ENCODE measurements around the gene CREBBP. TPM values are rescaled to one million over a fixed set of nuclear protein-coding genes. Genes with fewer than 3 reads are reported as not detected.

Gene CREBBP
- total RNA-seq, 1 donor from 2014 or later, result 84.7 TPM

DNA sequence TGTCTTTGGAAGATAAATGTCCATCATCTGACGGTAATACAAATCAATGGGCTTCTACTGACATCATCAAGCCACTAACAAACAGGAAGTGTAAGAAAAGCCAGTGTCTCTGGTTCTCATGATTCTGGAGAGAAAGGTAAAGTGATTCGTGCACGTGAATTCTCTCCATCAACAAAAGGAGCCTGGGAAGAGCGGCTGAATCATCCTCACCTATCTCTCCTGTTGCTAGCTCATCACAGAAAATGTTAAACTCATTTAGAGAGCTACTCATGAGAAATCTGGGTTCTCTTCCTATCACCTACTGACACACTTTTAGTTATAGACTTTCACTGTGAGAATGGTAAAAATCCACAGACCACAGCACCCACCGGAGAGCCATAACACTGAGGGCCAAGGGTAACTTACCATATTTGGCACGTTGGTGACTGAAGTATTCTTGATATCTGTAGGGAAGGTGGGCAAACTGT is 70.3 kb downstream of the CREBBP start:
- peaks cover 10% of the 10 kb centered on the region for H3K36me3 Mint-ChIP-seq (ENCODE audit: low read depth)
- no peak overlapping the region for H3K27ac Mint-ChIP-seq (ENCODE audit: unreplicated experiment)
- DNase-seq (ENCODE audit: low read depth, low spot score), result no peak
- H3K4me3 Mint-ChIP-seq, result no peak overlapping the region
- H3K9me3 Mint-ChIP-seq, result no peaks in the 10 kb centered on the region
- no peaks in the 10 kb centered on the region for H3K27me3 Mint-ChIP-seq (ENCODE audit: low read depth)
- TF ChIP-seq CTCF (conservative IDR thresholded peaks at IDR 0.05), result no peak
- peaks cover 23% of the 10 kb centered on the region for H3K4me1 Mint-ChIP-seq

DNA sequence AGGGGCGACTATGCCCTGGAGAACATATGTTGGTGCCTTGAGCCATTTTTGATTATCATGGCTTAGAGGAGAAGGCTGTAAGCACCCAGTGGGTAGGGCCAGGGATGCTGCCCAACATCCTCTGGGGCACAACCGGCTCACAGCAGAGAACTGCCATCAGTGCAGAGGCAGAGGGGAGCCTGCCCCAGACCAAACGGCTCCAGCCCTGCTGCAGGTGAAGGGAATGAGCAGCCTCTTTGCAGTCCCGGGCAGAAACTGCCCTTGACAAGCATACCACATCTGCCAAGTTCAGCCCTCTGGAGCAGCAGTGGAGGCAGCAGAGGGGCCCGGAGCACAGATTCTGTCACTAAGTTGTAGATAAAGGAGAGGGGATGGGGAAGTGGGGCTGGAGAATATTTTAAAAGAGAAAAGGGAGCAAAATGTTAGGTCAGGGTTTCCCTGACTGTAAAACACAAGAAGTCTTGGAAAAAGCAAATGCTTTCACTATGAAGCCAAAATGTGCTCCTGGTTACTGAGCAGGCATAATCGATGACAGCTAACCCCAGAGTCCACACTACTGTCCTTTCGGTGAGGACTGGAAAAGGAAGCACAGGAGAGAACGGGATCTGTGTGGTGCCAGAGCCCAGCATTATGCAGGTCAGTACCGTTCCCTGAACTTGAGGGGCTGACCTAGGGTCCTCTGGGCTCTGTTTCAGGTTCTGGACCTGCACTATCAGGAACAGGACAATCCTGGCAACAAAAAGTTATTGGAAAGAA is 72.0 kb downstream of the CREBBP start:
- Mint-ChIP-seq H3K4me1 (peaks cover 23% of the 10 kb centered on the region), H3K27ac (ENCODE audit: unreplicated experiment) (no peak overlapping the region), H3K9me3 (no peaks in the 10 kb centered on the region), H3K27me3 (ENCODE audit: low read depth) (no peaks in the 10 kb centered on the region), H3K36me3 (ENCODE audit: low read depth) (peaks cover 10% of the 10 kb centered on the region), H3K4me3 (no peak overlapping the region)
- DNase-seq (ENCODE audit: low read depth, low spot score), result no peak
- no peak for TF ChIP-seq CTCF (conservative IDR thresholded peaks at IDR 0.05)

GRCh38 chr16:3807425-3808123 is 72.9 kb downstream of the CREBBP start:
- Mint-ChIP-seq H3K4me1 (peaks cover 20% of the 10 kb centered on the region), H3K36me3 (ENCODE audit: low read depth) (peaks cover 13% of the 10 kb centered on the region), H3K27ac (ENCODE audit: unreplicated experiment) (no peak overlapping the region), H3K4me3 (no peak overlapping the region), H3K9me3 (no peaks in the 10 kb centered on the region), H3K27me3 (ENCODE audit: low read depth) (no peaks in the 10 kb centered on the region)
- no peak for DNase-seq (ENCODE audit: low read depth, low spot score)
- TF ChIP-seq CTCF (conservative IDR thresholded peaks at IDR 0.05), result no peak

- DNase-seq (ENCODE audit: low read depth, low spot score), result no peak
- H3K27me3 Mint-ChIP-seq (ENCODE audit: low read depth), result no peaks in the 10 kb centered on the region
- TF ChIP-seq CTCF (conservative IDR thresholded peaks at IDR 0.05), result no peak
- no peak overlapping the region for H3K27ac Mint-ChIP-seq (ENCODE audit: unreplicated experiment)
- H3K9me3 Mint-ChIP-seq, result no peaks in the 10 kb centered on the region
- H3K4me1 Mint-ChIP-seq, result peaks cover 22% of the 10 kb centered on the region
- peaks cover 13% of the 10 kb centered on the region for H3K36me3 Mint-ChIP-seq (ENCODE audit: low read depth)
- H3K4me3 Mint-ChIP-seq, result no peak overlapping the region
Measured at GRCh38 chr16:3804426-3805016, 76.0 kb downstream of the CREBBP start.

GRCh38 chr16:3800477-3801270 is 79.8 kb downstream of the CREBBP start:
- TF ChIP-seq CTCF (conservative IDR thresholded peaks at IDR 0.05), result no peak
- peaks cover 3% of the 10 kb centered on the region for H3K36me3 Mint-ChIP-seq (ENCODE audit: low read depth)
- H3K9me3 Mint-ChIP-seq, result no peaks in the 10 kb centered on the region
- H3K27me3 Mint-ChIP-seq (ENCODE audit: low read depth), result no peaks in the 10 kb centered on the region
- H3K27ac Mint-ChIP-seq (ENCODE audit: unreplicated experiment), result no peak overlapping the region
- H3K4me1 Mint-ChIP-seq, result peaks cover 33% of the 10 kb centered on the region
- no peak overlapping the region for H3K4me3 Mint-ChIP-seq
- no peak for DNase-seq (ENCODE audit: low read depth, low spot score)

Measured in neural crest cell (in vitro differentiated cells).